ENCODE data around the gene CHURC1. TPM values are rescaled to one million over a fixed set of nuclear protein-coding genes. Genes with fewer than 3 reads are reported as not detected.

The CHURC1 gene
- total RNA-seq, 1 experiment from 2014 or later, result 52.4 TPM

DNA sequence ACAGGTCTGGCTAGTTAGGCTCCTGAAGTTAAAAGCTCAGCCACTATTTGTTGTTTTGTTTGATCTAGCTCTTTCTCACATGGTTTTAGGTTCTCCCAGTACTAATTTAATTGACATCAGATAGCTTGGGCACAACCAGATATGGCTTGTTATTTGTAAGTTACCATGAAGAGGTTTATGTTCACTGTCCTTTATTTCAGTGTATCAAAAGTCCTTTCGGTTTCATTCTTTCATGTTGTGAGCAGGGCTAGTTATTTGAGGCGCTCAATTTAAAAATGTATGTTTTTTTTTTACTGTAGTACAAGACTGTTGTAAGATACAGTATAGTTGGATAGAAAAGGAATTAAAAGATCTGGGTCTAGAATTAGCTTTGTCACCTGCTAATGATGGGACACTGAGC lies 21.3 kb downstream of the CHURC1 start (continued):
- TF ChIP-seq, protein P1, sequence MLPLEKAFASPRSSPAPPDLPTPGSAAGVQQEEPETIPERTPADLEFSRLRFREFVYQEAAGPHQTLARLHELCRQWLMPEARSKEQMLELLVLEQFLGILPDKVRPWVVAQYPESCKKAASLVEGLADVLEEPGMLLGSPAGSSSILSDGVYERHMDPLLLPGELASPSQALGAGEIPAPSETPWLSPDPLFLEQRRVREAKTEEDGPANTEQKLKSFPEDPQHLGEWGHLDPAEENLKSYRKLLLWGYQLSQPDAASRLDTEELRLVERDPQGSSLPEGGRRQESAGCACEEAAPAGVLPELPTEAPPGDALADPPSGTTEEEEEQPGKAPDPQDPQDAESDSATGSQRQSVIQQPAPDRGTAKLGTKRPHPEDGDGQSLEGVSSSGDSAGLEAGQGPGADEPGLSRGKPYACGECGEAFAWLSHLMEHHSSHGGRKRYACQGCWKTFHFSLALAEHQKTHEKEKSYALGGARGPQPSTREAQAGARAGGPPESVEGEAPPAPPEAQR (CRISPR knock-in tag; IDR thresholded peaks at IDR 0.05), result no peak
- TF ChIP-seq FOXP1 (CRISPR knock-in tag; IDR thresholded peaks at IDR 0.05; ENCODE audit: borderline replicate concordance), result no peak
- TF ChIP-seq, protein P2, sequence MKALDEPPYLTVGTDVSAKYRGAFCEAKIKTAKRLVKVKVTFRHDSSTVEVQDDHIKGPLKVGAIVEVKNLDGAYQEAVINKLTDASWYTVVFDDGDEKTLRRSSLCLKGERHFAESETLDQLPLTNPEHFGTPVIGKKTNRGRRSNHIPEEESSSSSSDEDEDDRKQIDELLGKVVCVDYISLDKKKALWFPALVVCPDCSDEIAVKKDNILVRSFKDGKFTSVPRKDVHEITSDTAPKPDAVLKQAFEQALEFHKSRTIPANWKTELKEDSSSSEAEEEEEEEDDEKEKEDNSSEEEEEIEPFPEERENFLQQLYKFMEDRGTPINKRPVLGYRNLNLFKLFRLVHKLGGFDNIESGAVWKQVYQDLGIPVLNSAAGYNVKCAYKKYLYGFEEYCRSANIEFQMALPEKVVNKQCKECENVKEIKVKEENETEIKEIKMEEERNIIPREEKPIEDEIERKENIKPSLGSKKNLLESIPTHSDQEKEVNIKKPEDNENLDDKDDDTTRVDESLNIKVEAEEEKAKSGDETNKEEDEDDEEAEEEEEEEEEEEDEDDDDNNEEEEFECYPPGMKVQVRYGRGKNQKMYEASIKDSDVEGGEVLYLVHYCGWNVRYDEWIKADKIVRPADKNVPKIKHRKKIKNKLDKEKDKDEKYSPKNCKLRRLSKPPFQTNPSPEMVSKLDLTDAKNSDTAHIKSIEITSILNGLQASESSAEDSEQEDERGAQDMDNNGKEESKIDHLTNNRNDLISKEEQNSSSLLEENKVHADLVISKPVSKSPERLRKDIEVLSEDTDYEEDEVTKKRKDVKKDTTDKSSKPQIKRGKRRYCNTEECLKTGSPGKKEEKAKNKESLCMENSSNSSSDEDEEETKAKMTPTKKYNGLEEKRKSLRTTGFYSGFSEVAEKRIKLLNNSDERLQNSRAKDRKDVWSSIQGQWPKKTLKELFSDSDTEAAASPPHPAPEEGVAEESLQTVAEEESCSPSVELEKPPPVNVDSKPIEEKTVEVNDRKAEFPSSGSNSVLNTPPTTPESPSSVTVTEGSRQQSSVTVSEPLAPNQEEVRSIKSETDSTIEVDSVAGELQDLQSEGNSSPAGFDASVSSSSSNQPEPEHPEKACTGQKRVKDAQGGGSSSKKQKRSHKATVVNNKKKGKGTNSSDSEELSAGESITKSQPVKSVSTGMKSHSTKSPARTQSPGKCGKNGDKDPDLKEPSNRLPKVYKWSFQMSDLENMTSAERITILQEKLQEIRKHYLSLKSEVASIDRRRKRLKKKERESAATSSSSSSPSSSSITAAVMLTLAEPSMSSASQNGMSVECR (CRISPR knock-in tag; IDR thresholded peaks at IDR 0.05; ENCODE audit: borderline replicate concordance), result no peak

DNA sequence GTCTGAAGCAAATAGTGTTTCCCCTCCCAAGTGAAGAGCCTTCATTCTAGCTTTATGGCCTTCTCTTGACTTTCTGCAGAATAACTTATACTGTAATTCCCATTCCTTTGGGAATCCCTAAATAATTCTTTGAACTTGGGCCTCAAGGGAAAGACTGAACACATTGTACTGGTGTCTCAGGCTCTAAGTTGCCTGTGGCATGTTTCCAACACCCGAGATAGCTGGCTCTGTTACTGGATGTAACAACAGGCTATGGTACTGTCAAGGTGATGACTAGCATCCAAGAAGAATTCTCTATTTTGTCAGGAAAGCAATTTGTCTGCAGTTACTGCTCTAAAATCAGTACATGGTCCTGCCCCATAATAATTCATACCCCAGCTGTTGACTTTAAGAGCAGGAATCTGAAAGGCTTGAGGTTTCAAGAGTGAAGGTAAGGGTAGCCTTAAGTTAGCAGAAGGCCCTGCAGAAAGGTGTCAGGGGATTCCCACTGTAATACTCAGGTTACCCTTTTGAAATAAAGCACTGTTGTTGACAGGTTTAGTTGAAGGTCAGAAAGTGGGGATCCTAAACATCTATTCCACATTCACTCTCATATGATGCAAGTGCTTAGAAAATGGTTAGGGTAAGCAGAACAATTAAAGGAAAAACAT lies 23.0 kb downstream of the CHURC1 start:
- POLR2A ChIA-PET, result no interaction called here
- CTCF ChIA-PET, result interaction anchor here (0.9 to 2.1 kb wide), 4 partner anchors 16 to 135 kb away, joined by 3 to 7 read pairs (median 4); no protein-coding TSS in a partner anchor
- peaks cover under 1% of the 10 kb centered on the region; the same call in 1 of the 2 replicates for H3K4me1 Mint-ChIP-seq
- DNase-seq (ENCODE audit: low spot score), result no peak
- H3K4me3 Mint-ChIP-seq, result no peak overlapping the region
- H3K36me3 Mint-ChIP-seq, result peaks cover 24% of the 10 kb centered on the region
- H3K9me3 Mint-ChIP-seq, result no peaks in the 10 kb centered on the region
- no peak overlapping the region; the same call in 1 of the 2 replicates for H3K27ac Mint-ChIP-seq
- H3K27me3 Mint-ChIP-seq (ENCODE audit: low read depth), result no peaks in the 10 kb centered on the region
- no peak for ATAC-seq
- TF ChIP-seq ESRRA (CRISPR knock-in tag; IDR thresholded peaks at IDR 0.05; ENCODE audit: borderline replicate concordance) (no peak), ZNF263 (CRISPR knock-in tag; IDR thresholded peaks at IDR 0.05; ENCODE audit: low read depth) (no peak), JAZF1 (CRISPR knock-in tag; IDR thresholded peaks at IDR 0.05) (no peak), TCF7 (CRISPR knock-in tag; IDR thresholded peaks at IDR 0.05; ENCODE audit: low read depth) (no peak), MXD4 (CRISPR knock-in tag; IDR thresholded peaks at IDR 0.05; ENCODE audit: borderline replicate concordance) (no peak), ZNF232 (CRISPR knock-in tag; IDR thresholded peaks at IDR 0.05) (no peak), ZNF317 (CRISPR knock-in tag; IDR thresholded peaks at IDR 0.05; ENCODE audit: borderline replicate concordance, low read depth) (no peak)
- TF ChIP-seq, protein P3, sequence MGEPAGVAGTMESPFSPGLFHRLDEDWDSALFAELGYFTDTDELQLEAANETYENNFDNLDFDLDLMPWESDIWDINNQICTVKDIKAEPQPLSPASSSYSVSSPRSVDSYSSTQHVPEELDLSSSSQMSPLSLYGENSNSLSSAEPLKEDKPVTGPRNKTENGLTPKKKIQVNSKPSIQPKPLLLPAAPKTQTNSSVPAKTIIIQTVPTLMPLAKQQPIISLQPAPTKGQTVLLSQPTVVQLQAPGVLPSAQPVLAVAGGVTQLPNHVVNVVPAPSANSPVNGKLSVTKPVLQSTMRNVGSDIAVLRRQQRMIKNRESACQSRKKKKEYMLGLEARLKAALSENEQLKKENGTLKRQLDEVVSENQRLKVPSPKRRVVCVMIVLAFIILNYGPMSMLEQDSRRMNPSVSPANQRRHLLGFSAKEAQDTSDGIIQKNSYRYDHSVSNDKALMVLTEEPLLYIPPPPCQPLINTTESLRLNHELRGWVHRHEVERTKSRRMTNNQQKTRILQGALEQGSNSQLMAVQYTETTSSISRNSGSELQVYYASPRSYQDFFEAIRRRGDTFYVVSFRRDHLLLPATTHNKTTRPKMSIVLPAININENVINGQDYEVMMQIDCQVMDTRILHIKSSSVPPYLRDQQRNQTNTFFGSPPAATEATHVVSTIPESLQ (CRISPR knock-in tag; IDR thresholded peaks at IDR 0.05), result no peak
- TF ChIP-seq, protein P4, sequence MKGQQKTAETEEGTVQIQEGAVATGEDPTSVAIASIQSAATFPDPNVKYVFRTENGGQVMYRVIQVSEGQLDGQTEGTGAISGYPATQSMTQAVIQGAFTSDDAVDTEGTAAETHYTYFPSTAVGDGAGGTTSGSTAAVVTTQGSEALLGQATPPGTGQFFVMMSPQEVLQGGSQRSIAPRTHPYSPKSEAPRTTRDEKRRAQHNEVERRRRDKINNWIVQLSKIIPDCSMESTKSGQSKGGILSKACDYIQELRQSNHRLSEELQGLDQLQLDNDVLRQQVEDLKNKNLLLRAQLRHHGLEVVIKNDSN (CRISPR knock-in tag; IDR thresholded peaks at IDR 0.05), result no peak
- TF ChIP-seq, protein P5, sequence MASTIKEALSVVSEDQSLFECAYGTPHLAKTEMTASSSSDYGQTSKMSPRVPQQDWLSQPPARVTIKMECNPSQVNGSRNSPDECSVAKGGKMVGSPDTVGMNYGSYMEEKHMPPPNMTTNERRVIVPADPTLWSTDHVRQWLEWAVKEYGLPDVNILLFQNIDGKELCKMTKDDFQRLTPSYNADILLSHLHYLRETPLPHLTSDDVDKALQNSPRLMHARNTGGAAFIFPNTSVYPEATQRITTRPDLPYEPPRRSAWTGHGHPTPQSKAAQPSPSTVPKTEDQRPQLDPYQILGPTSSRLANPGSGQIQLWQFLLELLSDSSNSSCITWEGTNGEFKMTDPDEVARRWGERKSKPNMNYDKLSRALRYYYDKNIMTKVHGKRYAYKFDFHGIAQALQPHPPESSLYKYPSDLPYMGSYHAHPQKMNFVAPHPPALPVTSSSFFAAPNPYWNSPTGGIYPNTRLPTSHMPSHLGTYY (CRISPR knock-in tag; IDR thresholded peaks at IDR 0.05), result no peak
- TF ChIP-seq, protein P6, sequence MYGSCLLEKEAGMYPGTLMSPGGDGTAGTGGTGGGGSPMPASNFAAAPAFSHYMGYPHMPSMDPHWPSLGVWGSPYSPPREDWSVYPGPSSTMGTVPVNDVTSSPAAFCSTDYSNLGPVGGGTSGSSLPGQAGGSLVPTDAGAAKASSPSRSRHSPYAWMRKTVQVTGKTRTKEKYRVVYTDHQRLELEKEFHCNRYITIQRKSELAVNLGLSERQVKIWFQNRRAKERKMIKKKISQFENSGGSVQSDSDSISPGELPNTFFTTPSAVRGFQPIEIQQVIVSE (CRISPR knock-in tag; IDR thresholded peaks at IDR 0.05; ENCODE audit: borderline replicate concordance), result no peak
- TF ChIP-seq, protein P2 (CRISPR knock-in tag; IDR thresholded peaks at IDR 0.05; ENCODE audit: borderline replicate concordance), result no peak
- TF ChIP-seq, protein P7, sequence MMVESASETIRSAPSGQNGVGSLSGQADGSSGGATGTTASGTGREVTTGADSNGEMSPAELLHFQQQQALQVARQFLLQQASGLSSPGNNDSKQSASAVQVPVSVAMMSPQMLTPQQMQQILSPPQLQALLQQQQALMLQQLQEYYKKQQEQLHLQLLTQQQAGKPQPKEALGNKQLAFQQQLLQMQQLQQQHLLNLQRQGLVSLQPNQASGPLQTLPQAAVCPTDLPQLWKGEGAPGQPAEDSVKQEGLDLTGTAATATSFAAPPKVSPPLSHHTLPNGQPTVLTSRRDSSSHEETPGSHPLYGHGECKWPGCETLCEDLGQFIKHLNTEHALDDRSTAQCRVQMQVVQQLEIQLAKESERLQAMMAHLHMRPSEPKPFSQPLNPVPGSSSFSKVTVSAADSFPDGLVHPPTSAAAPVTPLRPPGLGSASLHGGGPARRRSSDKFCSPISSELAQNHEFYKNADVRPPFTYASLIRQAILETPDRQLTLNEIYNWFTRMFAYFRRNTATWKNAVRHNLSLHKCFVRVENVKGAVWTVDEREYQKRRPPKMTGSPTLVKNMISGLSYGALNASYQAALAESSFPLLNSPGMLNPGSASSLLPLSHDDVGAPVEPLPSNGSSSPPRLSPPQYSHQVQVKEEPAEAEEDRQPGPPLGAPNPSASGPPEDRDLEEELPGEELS (CRISPR knock-in tag; IDR thresholded peaks at IDR 0.05), result no peak
